GM12874 (cell line): ENCODE results near the gene DLG4.
A peak's percentile ranks its signal among the peaks of the same experiment; 100 is the strongest.

ENCODE experiments used
- CTCF ChIP-seq: IDR thresholded peaks from 2 replicates; pipeline ENCODE4 v1.5.1; 2011; ENCODE audit warnings: low read depth, mild to moderate bottlenecking, control low read depth, low read length, moderate library complexity; ENCODE audit not compliant: insufficient read depth

Gene DLG4

DNA sequence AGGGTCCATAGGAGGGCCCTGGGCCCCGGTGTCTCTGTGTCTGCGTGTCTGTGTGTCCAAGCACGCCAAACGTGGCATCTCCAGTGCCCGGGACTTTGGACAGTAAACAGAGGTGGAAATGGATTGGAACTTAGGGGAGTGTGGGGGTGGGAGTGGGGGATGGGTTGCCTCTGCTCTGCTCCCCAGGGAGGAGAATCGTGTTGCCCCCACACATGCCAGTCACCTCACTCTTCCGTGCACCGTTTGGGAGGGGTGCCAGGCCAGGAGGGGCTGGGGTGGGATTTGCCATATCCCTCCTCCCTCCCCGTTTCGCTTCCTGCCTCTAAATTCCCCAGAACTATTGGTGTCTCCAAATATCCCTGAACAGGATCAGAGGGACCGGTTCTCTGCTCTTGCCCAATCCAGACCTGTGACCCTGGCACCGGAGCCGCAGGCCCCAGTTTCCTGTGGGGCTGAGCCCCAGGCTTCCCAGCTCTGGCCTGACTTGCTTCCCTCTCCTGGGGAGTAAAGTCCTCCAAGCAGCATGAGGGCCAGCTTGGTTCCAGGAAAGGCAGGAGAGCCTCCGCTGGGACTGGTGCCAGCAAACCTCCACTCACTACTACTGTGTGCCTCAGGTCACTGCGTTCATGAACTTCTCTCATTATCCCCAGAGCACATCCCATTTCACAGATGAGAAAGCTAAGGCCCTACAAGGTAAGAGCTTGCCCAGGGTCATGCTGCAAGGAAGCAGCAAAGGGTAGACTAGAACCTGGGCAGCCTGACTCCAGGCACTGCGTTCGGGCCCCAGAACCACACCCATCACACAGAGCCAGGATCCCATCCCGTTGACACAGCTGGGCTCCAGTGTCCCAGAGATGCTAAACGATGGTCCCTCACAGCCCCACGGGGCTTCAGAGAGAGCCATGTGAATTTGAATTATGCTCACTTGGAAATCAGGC lies 40.0 kb downstream of the DLG4 start, which contains the start of gene ASGR1:
Gene ASGR1 (minus strand): TSS at position 54 of the 938 bp plus-strand sequence. CDS start 807 bp downstream, outside the sequence.
- no peak for TF ChIP-seq CTCF

- TF ChIP-seq CTCF, result no peak
Measured at GRCh38 chr17:7178973-7179316, 40.7 kb downstream of the DLG4 start.

DNA sequence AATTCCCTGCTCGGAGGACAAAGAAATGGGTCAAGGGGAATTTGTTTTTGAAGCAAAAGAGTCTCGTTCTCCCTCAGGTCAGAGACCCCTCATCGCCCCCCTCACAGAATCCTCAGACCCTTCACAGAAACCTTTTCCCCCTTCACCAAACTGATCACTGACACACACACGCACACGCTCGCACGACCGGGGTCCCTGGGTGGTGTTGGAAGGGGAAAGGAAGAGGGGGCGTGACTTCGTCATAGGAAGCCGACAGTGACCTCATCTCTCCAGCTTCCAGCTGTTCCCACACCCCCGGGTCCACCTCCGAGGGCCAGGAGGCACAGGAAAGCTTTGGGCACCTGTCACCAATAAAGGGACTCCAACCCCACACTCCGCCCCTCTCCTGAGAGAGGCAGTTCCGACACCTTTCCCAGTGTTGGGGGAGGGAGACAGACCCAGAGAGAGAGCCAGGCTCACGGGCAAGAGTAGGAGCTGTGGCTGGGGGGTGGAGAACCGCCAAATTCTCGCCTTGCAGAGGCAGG lies 41.6 kb downstream of the DLG4 start:
- no peak for TF ChIP-seq CTCF

DNA sequence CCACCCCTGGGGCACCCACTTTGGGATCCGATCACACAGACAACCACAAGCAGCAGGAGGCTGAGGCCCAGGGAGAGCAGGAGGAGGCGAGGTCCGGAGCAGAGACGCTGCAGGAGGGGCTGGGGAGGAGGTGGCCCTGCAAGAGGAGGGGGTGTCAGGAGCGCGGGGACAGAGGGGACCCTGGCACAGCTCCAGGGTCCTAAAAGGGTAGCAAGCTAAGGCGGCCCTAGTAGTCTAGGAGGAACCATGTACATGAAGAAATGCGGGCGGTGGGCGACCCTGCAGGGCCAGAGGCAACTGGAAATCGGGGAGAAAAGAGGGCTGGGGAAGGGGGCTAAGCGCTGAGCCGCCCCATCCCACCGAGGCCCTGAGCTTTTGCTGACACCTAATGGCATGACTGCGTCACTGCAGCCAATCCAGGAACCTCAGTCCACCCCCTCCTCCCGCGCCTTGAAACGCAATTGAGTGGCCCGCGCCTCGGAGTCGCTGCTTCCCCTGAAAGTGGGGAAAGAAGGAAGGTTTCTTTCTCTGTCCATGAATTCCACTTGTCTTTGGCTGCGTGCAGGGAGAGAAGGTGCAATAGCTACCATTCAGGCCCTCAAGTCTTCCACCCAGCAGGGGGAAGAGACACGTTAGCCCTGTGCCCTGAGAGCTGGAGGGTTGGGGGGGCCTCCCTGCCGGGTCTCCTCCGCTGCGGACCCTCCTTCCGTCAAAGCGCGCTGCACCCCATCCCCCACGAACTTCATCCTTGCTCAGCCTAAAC lies 42.3 kb downstream of the DLG4 start:
- peak; percentile 94 for TF ChIP-seq CTCF

DNA sequence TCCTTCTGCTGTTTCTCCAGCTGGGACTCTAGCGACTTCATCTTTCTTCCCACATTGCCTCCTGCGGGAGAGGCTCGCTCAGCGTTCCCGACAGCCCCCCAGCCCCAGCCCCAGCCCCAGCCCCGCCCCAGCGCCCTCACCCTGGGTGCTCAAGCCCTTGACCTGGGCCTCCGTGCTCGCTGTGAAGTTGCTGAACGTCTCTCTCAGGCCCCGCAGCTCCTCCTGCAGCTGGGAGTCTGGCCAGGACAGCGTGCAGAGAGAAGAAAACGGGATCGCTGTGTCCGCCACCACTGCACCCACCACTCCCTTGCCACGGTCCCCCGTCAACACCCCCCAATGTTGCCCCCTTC lies 42.8 kb downstream of the DLG4 start:
- TF ChIP-seq CTCF, result no peak

- no peak for TF ChIP-seq CTCF
Measured at GRCh38 chr17:7176107-7176840, 43.4 kb downstream of the DLG4 start.

- TF ChIP-seq CTCF, result no peak
Measured at GRCh38 chr17:7175330-7175733, 44.3 kb downstream of the DLG4 start.
